Measurements from ENCODE around the gene POMGNT2. TPM values are rescaled to one million over a fixed set of nuclear protein-coding genes. Genes with fewer than 3 reads are reported as not detected.

Gene POMGNT2
- total and polyA plus RNA-seq, 10 of the 15 experiments (the other 5 are each of a cell fraction or from before 2014, with no cell fraction given): 0.02 to 1.7 (median 0.17) TPM; not detected in 1

DNA sequence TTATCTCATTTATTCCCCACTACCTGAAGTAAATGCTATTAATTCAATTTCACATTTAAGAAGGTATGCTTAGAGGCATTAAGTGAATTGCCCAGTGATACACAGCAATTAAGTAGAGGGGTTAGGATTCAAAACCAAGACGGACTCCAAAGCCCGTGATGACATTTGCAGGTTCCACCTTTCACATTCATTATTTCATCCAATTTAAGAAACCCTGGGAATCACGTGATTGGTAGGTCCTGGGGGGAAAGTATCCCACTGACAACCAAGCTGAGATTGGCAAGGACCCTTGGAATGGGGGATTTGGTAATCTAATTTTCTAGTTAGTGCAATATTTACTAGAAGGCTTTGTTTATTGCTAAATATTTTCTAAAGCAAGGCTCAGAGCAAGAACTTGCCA, 1.8 kb downstream of the POMGNT2 start:
- SMC1A ChIA-PET (ENCODE audit: uncharacterized antibody, unreplicated experiment): interaction anchor here (1.2 to 1.4 kb wide), 2 partner anchors 9 to 142 kb away, joined by 3 read pairs; no protein-coding TSS in a partner anchor
- DNase-seq (ENCODE audit: low read depth, low spot score): no peak
- no peak for FAIRE-seq
- H4K20me1 ChIP-seq (ENCODE audit: control insufficient read depth, insufficient read depth): no peaks in the 10 kb centered on the region
- intact Hi-C loops (cut with micrococcal nuclease; ENCODE audit: unreplicated experiment) (no loop called here), in situ Hi-C loops (cut with MboI) (no loop called here)
- no peak overlapping the region for H3K4me3 ChIP-seq
- no TSS peak for BruUV-seq (replicated peaks)
- POLR2A ChIA-PET: no interaction called here
- H3K27ac ChIP-seq (ENCODE audit: control insufficient read depth, insufficient read depth): no peak overlapping the region
- H3K79me2 ChIP-seq (ENCODE audit: control insufficient read depth, insufficient read depth, low read length): no peaks in the 10 kb centered on the region
- no peak overlapping the region for H3K9ac ChIP-seq (ENCODE audit: control insufficient read depth, insufficient read depth, low read length)
- H3K27me3 ChIP-seq (replicated peaks in 1 of 2; ENCODE audit: control insufficient read depth in 2 of 2, insufficient read depth in 2 of 2, low read length in 1 of 2): peaks cover 0 to 2% of the 10 kb centered on the region in 2 experiments; a peak in 2 of 4 replicates
- no peak overlapping the region for H3K4me2 ChIP-seq (ENCODE audit: control insufficient read depth, insufficient read depth)
- H3K4me1 ChIP-seq (ENCODE audit: control insufficient read depth, insufficient read depth, low read length): no peaks in the 10 kb centered on the region; the same call in 1 of the 2 replicates
- CTCF ChIA-PET: no interaction called here
- WGBS (ENCODE audit: insufficient coverage, insufficient replicate concordance, low lambda C conversion rate, missing lambda C conversion rate): 47% methylated on average over 3 of the region's 3 CpGs
- no peak for ATAC-seq
- H2AFZ ChIP-seq (ENCODE audit: control insufficient read depth, low read depth, low read length): no peak overlapping the region
- no peaks in the 10 kb centered on the region for H3K36me3 ChIP-seq (ENCODE audit: control insufficient read depth in 2 of 2, insufficient read depth in 2 of 2, low read length in 1 of 2)
- no peaks in the 10 kb centered on the region; the same call in 2 of the 3 replicates for H3K9me3 ChIP-seq (replicated peaks; ENCODE audit: control insufficient read depth, insufficient read depth, low read length)
- RAD21 ChIA-PET (ENCODE audit: unreplicated experiment): no interaction called here
- no peak for TF ChIP-seq MTA2 (IDR thresholded peaks at IDR 0.05; ENCODE audit: low read depth)
- TF ChIP-seq MTA3 (IDR thresholded peaks at IDR 0.05; ENCODE audit: borderline replicate concordance, low read length): no peak
- no peak for TF ChIP-seq RELB (IDR thresholded peaks at IDR 0.05; ENCODE audit: low read depth)
- no peak for TF ChIP-seq IRF4 (IDR thresholded peaks at IDR 0.05; ENCODE audit: low read depth, low read length)
- TF ChIP-seq PBX3 (IDR thresholded peaks at IDR 0.05; ENCODE audit: insufficient replicate concordance, low read depth, low read length): no peak
- no peak for TF ChIP-seq POLR2A (IDR thresholded peaks at IDR 0.05; ENCODE audit: low read depth, low read length)
- TF ChIP-seq ZBED1 (IDR thresholded peaks at IDR 0.05; ENCODE audit: borderline replicate concordance): no peak
- TF ChIP-seq GABPA (IDR thresholded peaks at IDR 0.05; ENCODE audit: low read depth): no peak
- TF ChIP-seq KAT2A (conservative IDR thresholded peaks at IDR 0.05; ENCODE audit: control insufficient read depth, low read depth, low read length): no peak
- TF ChIP-seq JUNB (IDR thresholded peaks at IDR 0.05): no peak
- TF ChIP-seq TAF1 (IDR thresholded peaks at IDR 0.05; ENCODE audit: borderline replicate concordance, low read depth, low read length): no peak
- no peak for TF ChIP-seq CHD4 (IDR thresholded peaks at IDR 0.05)
- no peak for TF ChIP-seq BACH1 (IDR thresholded peaks at IDR 0.05; ENCODE audit: borderline replicate concordance)
- no peak for TF ChIP-seq PML (IDR thresholded peaks at IDR 0.05; ENCODE audit: low read length)
- no peak for TF ChIP-seq MYB (IDR thresholded peaks at IDR 0.05; ENCODE audit: borderline replicate concordance, low read depth, low read length)
- no peak for TF ChIP-seq E4F1 (IDR thresholded peaks at IDR 0.05; ENCODE audit: borderline replicate concordance, partially characterized antibody)
- no peak for TF ChIP-seq CREB1 (IDR thresholded peaks at IDR 0.05; ENCODE audit: low read depth)
- no peak for TF ChIP-seq RAD51 (IDR thresholded peaks at IDR 0.05)
